Endothelial cell of umbilical vein (primary cell): ENCODE data around the gene DENND6A. TPM values are rescaled to one million over a fixed set of nuclear protein-coding genes. Genes with fewer than 3 reads are reported as not detected.

Experiments
- BruUV-seq: library from RNA; stranded (reverse); fragments of 400-500 nt; replicated peaks from 2 replicates; lab custom pipeline; 2021; lab: Mats Ljungman, UMichigan
- CTCF ChIA-PET: fragments of 300-600, 350-600 bp; sonication (Branson Sonifier 250); formaldehyde crosslinking; loops from one replicate; lab custom pipeline; 2021; ENCODE audit warnings: antibody characterized with exemption, inconsistent platforms; lab: Charles Lee
- POLR2A ChIA-PET: fragments of 300-600, 350-600 bp; sonication (Branson Sonifier 250); formaldehyde crosslinking; loops from one replicate; lab custom pipeline; 2021; ENCODE audit warnings: antibody characterized with exemption, inconsistent platforms; lab: Charles Lee
- DNase-seq: peaks from one replicate; pipeline ENCODE4 v3.0.0-alpha.2; 2011; ENCODE audit warnings: low read depth, low spot score
- FAIRE-seq: peaks from 2 replicates; lab custom pipeline; 2011; peaks lifted over from hg19 to GRCh38; lab: Jason Lieb, UNC
- H2AFZ ChIP-seq: 2 replicates; pipeline ENCODE4 v1.6.0; 2012; ENCODE audit warnings: low read depth, low read length, control low read depth, inconsistent platforms
- H3K27ac ChIP-seq: 2 replicates; pipeline ENCODE4 v1.5.1; 2011; ENCODE audit warnings: low read depth, mild to moderate bottlenecking, control low read depth, low read length, moderate library complexity; ENCODE audit not compliant: insufficient read depth
- H3K27me3 ChIP-seq, 2 experiments: 2 replicates each; pipeline versions ENCODE4 v1.6.0 to v1.6.1; 2011; ENCODE audit warnings: low read length in 2 of 2, mixed read lengths in 1 of 2; ENCODE audit not compliant: control insufficient read depth in 2 of 2, insufficient read depth in 2 of 2
- H3K36me3 ChIP-seq, 2 experiments: 2 replicates in 1 of 2; 3 replicates in 1 of 2; pipeline ENCODE4 v1.5.1; 2011; ENCODE audit warnings: low read length in 2 of 2, mild to moderate bottlenecking in 1 of 2, moderate library complexity in 1 of 2; ENCODE audit not compliant: control insufficient read depth in 2 of 2, insufficient read depth in 2 of 2; ENCODE audit errors: extremely low read depth in 1 of 2
- H3K4me1 ChIP-seq: 3 replicates; pipeline ENCODE4 v1.5.1; 2011; ENCODE audit warnings: mild to moderate bottlenecking, low read length; ENCODE audit not compliant: control insufficient read depth, insufficient read depth; ENCODE audit errors: extremely low read depth
- H3K4me2 ChIP-seq: 2 replicates; pipeline ENCODE4 v1.6.1; 2011; ENCODE audit warnings: low read length, control low read depth, mixed read lengths; ENCODE audit not compliant: insufficient read depth
- H3K4me3 ChIP-seq, 3 experiments: fragments of 200-600 bp in 1 of 3; sonication (generic), shearing (Covaris generic) in 1 of 3; replicated peaks in 1 of 3; 2 replicates each; pipeline ENCODE4 v1.5.1; 2011 to 2016; ENCODE audit warnings: control low read depth in 3 of 3, low read length in 3 of 3, mild to moderate bottlenecking in 2 of 3, inconsistent platforms in 1 of 3, low read depth in 1 of 3, moderate library complexity in 1 of 3; ENCODE audit not compliant: insufficient read depth in 1 of 3
- H3K79me2 ChIP-seq: 2 replicates; pipeline ENCODE4 v1.6.0; 2012; ENCODE audit warnings: low read length, inconsistent platforms; ENCODE audit not compliant: control insufficient read depth, insufficient read depth
- H3K9ac ChIP-seq: replicated peaks from 2 replicates; pipeline ENCODE3; 2011; ENCODE audit warnings: low read length, control low read depth; ENCODE audit not compliant: insufficient read depth; ENCODE audit errors: extremely low read depth
- H3K9me1 ChIP-seq: replicated peaks from 3 replicates; pipeline ENCODE4 v1.6.0; 2011; ENCODE audit warnings: mild to moderate bottlenecking, low read length; ENCODE audit not compliant: control insufficient read depth, insufficient read depth; ENCODE audit errors: extremely low read depth
- H3K9me3 ChIP-seq: replicated peaks from 2 replicates; pipeline ENCODE4 v1.5.1; 2012; ENCODE audit warnings: low read length, inconsistent platforms; ENCODE audit not compliant: control insufficient read depth, insufficient read depth
- H4K20me1 ChIP-seq: replicated peaks from 2 replicates; pipeline ENCODE3; 2011; ENCODE audit warnings: mild to moderate bottlenecking, low read length; ENCODE audit not compliant: control insufficient read depth, insufficient read depth; ENCODE audit errors: extremely low read depth
- CTCF ChIP-seq, 2 donors: IDR thresholded peaks; 1 replicate in 1 of 2; 2 replicates in 1 of 2; pipeline ENCODE4 v1.5.1; 2011; ENCODE audit warnings: low read length in 2 of 2, mild to moderate bottlenecking in 2 of 2, moderate library complexity in 2 of 2, control low read depth in 1 of 2, inconsistent platforms in 1 of 2, low read depth in 1 of 2; ENCODE audit not compliant: insufficient read depth in 1 of 2; ENCODE audit errors: extremely low read depth in 1 of 2
- FOS ChIP-seq: IDR thresholded peaks from 2 replicates; pipeline ENCODE4 v1.6.1; 2011; ENCODE audit warnings: mild to moderate bottlenecking, low read length, moderate library complexity, borderline replicate concordance; ENCODE audit not compliant: insufficient read depth
- GATA2 ChIP-seq: IDR thresholded peaks from 2 replicates; pipeline ENCODE4 v1.7.0; 2011; ENCODE audit warnings: low read depth, mild to moderate bottlenecking, moderate library complexity, mixed read lengths, low read length; ENCODE audit not compliant: insufficient read length, insufficient read depth
- JUN ChIP-seq: IDR thresholded peaks from 2 replicates; pipeline ENCODE4 v1.6.1; 2011; ENCODE audit warnings: borderline replicate concordance, low read depth; ENCODE audit not compliant: insufficient read length, insufficient read depth
- MYC ChIP-seq: IDR thresholded peaks from one replicate; pipeline ENCODE4 v1.6.1; 2011; ENCODE audit warnings: mild to moderate bottlenecking, low read depth, low read length
- POLR2A ChIP-seq: IDR thresholded peaks from 2 replicates; pipeline ENCODE4 v1.6.1; 2012; ENCODE audit warnings: low read depth, mild to moderate bottlenecking, control low read depth, low read length
- POLR2AphosphoS5 ChIP-seq: IDR thresholded peaks from 2 replicates; pipeline ENCODE4 v1.6.1; 2012; ENCODE audit warnings: low read depth, mild to moderate bottlenecking, control low read depth, low read length, moderate library complexity; ENCODE audit not compliant: insufficient read depth
- dilution Hi-C: fragments of 300-500 bp; cut with MboI; formaldehyde crosslinking; loops from one replicate; pipeline ENCODE4 v1.15.0; 2019; ENCODE audit warnings: low sequenced_read_pairs; ENCODE audit not compliant: extremely low pct_ligation_motif_present
- intact Hi-C: fragments of 100-400 bp; cut with micrococcal nuclease; formaldehyde crosslinking; loops from one replicate; pipeline ENCODE4 v1.10.0; 2022
- polyA plus RNA-seq, 4 experiments: library from polyadenylated mRNA; depleted of rRNA in 3 of 4; stranded (reverse) in 3 of 4; unstranded in 1 of 4; fragments of >200 nt; gene quantifications; 2 replicates each; pipeline versions ENCODE4 v1.2.1 to v1.2.3, GENCODE V29; 2011 to 2012; ENCODE audit warnings: missing spikeins in 1 of 4
- total RNA-seq: library from RNA; stranded (reverse); gene quantifications from 2 replicates; pipeline ENCODE4 v1.2.3, GENCODE V29; 2021
- TF ChIP-seq, protein P1 (sequence below): IDR thresholded peaks from 2 replicates; pipeline ENCODE4 v1.6.1; 2011; ENCODE audit not compliant: insufficient read depth, insufficient read length

DENND6A gene
- total and polyA plus RNA-seq, 2 donors (not counting 3 experiments of a cell fraction or from before 2014, with no cell fraction given) = 12.7 to 25.0 TPM

DNA sequence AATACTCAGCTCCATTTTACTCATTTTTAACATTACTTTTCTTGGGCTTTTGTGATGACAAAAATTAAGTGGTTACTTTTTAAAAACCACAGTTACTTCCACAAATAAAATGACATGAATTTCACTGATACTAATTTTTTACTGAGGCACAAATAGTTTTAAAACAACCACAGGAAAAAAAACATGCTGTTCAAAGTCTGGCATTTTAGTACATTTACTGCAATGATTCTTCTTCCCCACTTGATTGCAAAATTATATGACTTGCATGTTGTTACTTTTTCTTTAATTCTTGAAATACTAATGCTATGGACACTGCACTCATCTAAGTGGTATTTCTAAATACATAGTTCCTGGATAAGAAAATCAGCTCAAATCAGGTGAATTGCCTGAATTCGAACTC is 38.4 kb upstream of the DENND6A start:
- no peak overlapping the region for H3K4me2 ChIP-seq
- no peak for DNase-seq
- H3K79me2 ChIP-seq = no peaks in the 10 kb centered on the region
- ChIA-PET CTCF (interaction anchor here (0.9 to 1.3 kb wide), 2 partner anchors 10 to 22 kb away, joined by 3 read pairs; no protein-coding TSS in a partner anchor), POLR2A (no interaction called here)
- BruUV-seq = no TSS peak
- H3K4me1 ChIP-seq = no peaks in the 10 kb centered on the region
- no peaks in the 10 kb centered on the region for H3K27me3 ChIP-seq
- no peak for FAIRE-seq
- H3K4me3 ChIP-seq = no peak overlapping the region
- intact Hi-C loops = no loop called here
- H3K9me3 ChIP-seq = no peaks in the 10 kb centered on the region
- no peaks in the 10 kb centered on the region for H3K36me3 ChIP-seq
- H2AFZ ChIP-seq = no peak overlapping the region
- no peaks in the 10 kb centered on the region for H3K9me1 ChIP-seq
- no peak overlapping the region for H3K9ac ChIP-seq
- no peak overlapping the region for H3K27ac ChIP-seq
- dilution Hi-C loops = no loop called here
- TF ChIP-seq CTCF (IDR thresholded peaks at IDR 0.05; ENCODE audit: extremely low read depth in 1 of 2, insufficient read depth in 1 of 2, low read depth in 1 of 2, low read length in 2 of 2) = no peak
- TF ChIP-seq JUN = no peak
- no peak for TF ChIP-seq POLR2AphosphoS5
- no peak for TF ChIP-seq FOS
- no peak for TF ChIP-seq GATA2
- no peak for TF ChIP-seq POLR2A
- no peaks in the 10 kb centered on the region for H4K20me1 ChIP-seq

- CTCF ChIA-PET = interaction anchor here (0.9 to 1.3 kb wide), 2 partner anchors 9 to 22 kb away, joined by 3 read pairs; no protein-coding TSS in a partner anchor
- no peak for FAIRE-seq
- BruUV-seq = no TSS peak
Measured at GRCh38 chr3:57730682-57731081, 37.8 kb upstream of the DENND6A start.

More at GRCh38 chr3:57730682-57731081, 37.8 kb upstream of the DENND6A start:
- Histone ChIP-seq H4K20me1 (no peaks in the 10 kb centered on the region), H3K9ac (no peak overlapping the region), H3K9me1 (no peaks in the 10 kb centered on the region), H3K4me1 (no peaks in the 10 kb centered on the region), H3K36me3 (no peaks in the 10 kb centered on the region), H3K27me3 (no peaks in the 10 kb centered on the region), H3K79me2 (no peaks in the 10 kb centered on the region), H2AFZ (no peak overlapping the region), H3K4me3 (no peak overlapping the region), H3K4me2 (no peak overlapping the region), H3K9me3 (no peaks in the 10 kb centered on the region), H3K27ac (no peak overlapping the region)
- DNase-seq = no peak
- dilution Hi-C loops = no loop called here
- POLR2A ChIA-PET = no interaction called here
- TF ChIP-seq FOS (no peak), MYC (no peak), POLR2A (no peak), POLR2AphosphoS5 (no peak)
- TF ChIP-seq, protein P1, sequence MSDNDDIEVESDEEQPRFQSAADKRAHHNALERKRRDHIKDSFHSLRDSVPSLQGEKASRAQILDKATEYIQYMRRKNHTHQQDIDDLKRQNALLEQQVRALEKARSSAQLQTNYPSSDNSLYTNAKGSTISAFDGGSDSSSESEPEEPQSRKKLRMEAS = no peak
- intact Hi-C loops = no loop called here
